NCI-H526 (cell line): Measurements from ENCODE around the gene NEDD4L.
A peak's percentile ranks its signal among the peaks of the same experiment; 100 is the strongest.
"Not testable (repeated sequence)": the region's sequence is repeated elsewhere in the genome, so short reads cannot be mapped to it uniquely, and the experiment has no call there.

ENCODE experiments used
- DNase-seq, 2 experiments: peaks; one replicate each; lab custom pipeline; 2025; lab: John Stamatoyannopoulos, UW

Gene NEDD4L

GRCh38 chr18:58043491-58044369, at the start of gene NEDD4L:
NEDD4L (plus strand) TSS chr18:58044226; CDS start chr18:58044661, 435 bp downstream.
- DNase-seq: peak; percentile 66 to 92

GRCh38 chr18:57995331-57995730, 48.7 kb upstream of the NEDD4L start:
- no peak for DNase-seq

GRCh38 chr18:57996894-57997293, 47.1 kb upstream of the NEDD4L start:
- DNase-seq: not testable (repeated sequence)

GRCh38 chr18:57997820-57998219, 46.2 kb upstream of the NEDD4L start:
- no peak for DNase-seq

- DNase-seq: no peak
These were observed 45.6 kb upstream of the NEDD4L start for GRCh38 chr18:57998461-57998860.

- no peak for DNase-seq
These were observed 39.7 kb upstream of the NEDD4L start for GRCh38 chr18:58004317-58004716.

- no peak for DNase-seq
These were observed 39.0 kb upstream of the NEDD4L start for GRCh38 chr18:58005011-58005410.

- DNase-seq: no peak
These were observed 38.0 kb upstream of the NEDD4L start for GRCh38 chr18:58005885-58006523.

GRCh38 chr18:58009166-58009565, 34.9 kb upstream of the NEDD4L start:
- DNase-seq: no peak

- no peak for DNase-seq
These were observed 33.8 kb upstream of the NEDD4L start for GRCh38 chr18:58010265-58010664.

- no peak for DNase-seq
These were observed 31.7 kb upstream of the NEDD4L start for GRCh38 chr18:58012356-58012755.

GRCh38 chr18:58013241-58014211, 30.5 kb upstream of the NEDD4L start:
- DNase-seq: no peak

- DNase-seq: no peak
These were observed 28.8 kb upstream of the NEDD4L start for GRCh38 chr18:58015065-58015780.

GRCh38 chr18:58017267-58017666, 26.8 kb upstream of the NEDD4L start:
- no peak for DNase-seq

- no peak for DNase-seq
These were observed 23.4 kb upstream of the NEDD4L start for GRCh38 chr18:58020567-58021107.

- no peak for DNase-seq
These were observed 22.5 kb upstream of the NEDD4L start for GRCh38 chr18:58021504-58021903.

- DNase-seq: no peak
These were observed 20.9 kb upstream of the NEDD4L start for GRCh38 chr18:58023108-58023507.

GRCh38 chr18:58024139-58024538, 19.9 kb upstream of the NEDD4L start:
- DNase-seq: peak; percentile 20 to 25

- DNase-seq: no peak
These were observed 18.8 kb upstream of the NEDD4L start for GRCh38 chr18:58025205-58025604.

GRCh38 chr18:58025733-58026132, 18.3 kb upstream of the NEDD4L start:
- no peak for DNase-seq

GRCh38 chr18:58026395-58026794, 17.6 kb upstream of the NEDD4L start:
- DNase-seq: no peak
